CD4-positive, alpha-beta T cell treated with Interleukin-2 at 100 ng/mL for 4 hours (primary cell): Measurements from ENCODE around the gene WDR33.

Source experiments
- DNase-seq: peaks from one replicate; pipeline ENCODE4 v3.0.0-alpha.2; 2020; ENCODE audit warnings: low spot score

WDR33 gene

DNA sequence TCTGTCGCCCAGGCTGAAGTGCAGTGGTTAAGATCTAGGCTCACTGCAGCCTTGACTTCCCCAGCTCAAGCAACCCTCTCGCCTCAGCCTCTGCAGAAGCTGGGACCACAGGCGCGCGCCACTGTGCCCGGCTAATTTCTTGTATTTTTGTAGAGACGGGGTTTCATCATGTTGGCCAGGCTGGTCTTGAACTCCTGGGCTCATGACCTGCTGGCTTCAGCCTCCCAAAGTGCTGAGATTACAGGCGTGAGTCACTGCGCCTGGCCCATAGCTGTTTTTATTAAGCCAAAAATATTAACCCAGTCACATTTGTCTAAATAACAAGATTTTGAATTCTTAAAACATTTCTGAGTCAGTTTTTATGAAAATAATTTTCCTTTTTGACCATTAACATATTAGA is 116.0 kb downstream of the WDR33 start:
- DNase-seq = no peak

DNA sequence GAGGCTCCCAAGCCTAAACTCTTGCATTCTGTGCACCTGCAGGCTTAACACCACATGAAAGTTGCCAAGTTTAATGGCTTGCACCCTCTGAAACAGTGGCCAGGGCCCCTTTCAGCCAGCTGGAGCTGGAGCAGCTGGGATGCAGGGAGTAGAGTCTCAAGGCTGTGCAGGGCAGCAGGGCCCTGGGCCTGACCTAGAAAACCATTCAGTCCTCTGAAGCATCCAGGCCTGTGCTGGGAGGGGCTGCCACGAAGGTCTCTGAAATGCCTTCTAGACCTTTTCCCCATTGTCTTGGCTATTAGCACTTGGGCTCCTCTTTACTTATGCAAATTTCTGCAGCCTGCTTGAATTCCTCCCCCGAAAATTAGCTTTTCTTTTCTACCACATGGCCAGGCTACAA is 120.3 kb downstream of the WDR33 start:
- no peak for DNase-seq

DNA sequence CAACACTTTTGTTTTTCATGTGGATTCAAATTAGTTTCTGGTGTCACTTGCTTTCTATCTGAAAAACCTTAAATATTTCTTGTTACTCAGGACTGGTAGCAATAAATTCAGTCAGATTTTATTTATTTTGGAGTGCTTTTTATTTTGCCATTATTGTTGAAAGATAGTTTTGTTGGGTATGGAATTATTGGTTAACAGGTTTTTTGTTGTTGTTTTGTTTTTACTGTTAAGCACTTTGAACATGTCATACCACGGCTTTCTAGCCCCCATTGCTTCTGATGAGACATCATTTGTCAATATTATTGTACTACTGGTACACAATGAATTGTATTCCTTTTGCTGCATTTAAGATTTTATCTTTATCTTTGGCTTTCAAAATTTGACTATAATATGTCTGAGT is 122.6 kb downstream of the WDR33 start:
- no peak for DNase-seq

GRCh38 chr2:127685410-127686080 is 125.4 kb downstream of the WDR33 start:
- no peak for DNase-seq

GRCh38 chr2:127683757-127684156 is 127.2 kb downstream of the WDR33 start:
- no peak for DNase-seq

DNA sequence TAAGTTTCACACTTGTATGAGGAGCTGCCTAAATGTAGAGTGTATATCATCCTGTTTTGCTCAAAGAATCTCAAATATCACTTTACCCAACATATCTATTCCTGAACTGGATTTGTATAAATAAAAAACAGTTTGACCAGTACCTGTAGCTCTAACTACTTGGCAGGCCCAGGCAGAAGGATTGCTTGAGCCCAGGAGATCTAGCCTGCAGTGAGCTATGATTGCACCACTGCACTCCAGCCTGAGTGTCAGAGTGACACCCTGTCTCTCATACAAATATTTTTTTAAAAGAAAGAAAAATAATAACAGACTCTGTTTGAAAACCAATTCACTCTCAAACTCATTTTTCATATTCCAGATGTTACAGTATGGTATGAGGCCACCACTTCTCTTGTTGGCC is 127.9 kb downstream of the WDR33 start:
- DNase-seq = no peak

DNA sequence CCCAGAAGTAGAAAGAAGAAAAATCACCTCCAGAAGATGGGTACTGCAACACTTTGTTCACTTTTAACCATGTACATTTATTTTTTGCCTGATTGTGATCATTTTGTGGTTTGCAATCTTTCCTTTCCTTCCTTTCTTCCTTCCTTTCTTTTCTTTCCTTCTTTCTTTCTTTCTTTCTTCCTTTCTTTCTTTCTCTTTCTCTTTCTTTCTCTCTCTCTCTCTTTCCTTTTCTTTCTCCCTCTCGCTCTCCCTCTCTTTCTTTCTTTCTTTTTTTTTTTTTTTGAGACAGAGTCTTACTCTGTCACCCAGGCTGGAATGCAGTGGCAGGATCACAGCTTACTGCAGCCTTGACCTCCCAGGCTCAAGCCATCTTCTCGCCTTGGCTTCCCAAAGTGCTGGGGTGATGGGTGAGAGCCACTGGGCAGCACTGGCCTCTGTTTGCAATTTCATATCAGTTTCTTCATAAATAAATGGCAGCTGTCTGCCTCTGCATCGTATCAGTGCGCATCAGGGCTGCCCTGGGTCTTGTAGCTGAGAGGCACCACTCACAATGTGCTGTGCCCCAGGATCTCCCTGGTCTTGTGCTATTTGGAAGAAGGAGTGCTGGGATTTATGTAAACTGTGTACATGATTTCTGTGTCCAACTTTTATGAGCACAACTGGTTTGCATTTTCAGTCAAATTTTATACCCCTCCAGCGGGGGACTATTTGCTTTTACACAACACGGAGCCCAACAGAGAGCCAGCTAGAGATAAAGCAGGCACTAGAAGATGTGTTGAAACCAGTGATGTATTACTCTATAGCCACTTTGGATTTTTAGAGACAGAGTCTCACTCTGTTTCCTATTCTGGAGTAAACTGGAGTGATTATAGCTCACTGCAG is 128.8 kb downstream of the WDR33 start:
- DNase-seq = no peak

- DNase-seq = no peak
Observed at GRCh38 chr2:127681288-127681804, 129.6 kb downstream of the WDR33 start.

DNA sequence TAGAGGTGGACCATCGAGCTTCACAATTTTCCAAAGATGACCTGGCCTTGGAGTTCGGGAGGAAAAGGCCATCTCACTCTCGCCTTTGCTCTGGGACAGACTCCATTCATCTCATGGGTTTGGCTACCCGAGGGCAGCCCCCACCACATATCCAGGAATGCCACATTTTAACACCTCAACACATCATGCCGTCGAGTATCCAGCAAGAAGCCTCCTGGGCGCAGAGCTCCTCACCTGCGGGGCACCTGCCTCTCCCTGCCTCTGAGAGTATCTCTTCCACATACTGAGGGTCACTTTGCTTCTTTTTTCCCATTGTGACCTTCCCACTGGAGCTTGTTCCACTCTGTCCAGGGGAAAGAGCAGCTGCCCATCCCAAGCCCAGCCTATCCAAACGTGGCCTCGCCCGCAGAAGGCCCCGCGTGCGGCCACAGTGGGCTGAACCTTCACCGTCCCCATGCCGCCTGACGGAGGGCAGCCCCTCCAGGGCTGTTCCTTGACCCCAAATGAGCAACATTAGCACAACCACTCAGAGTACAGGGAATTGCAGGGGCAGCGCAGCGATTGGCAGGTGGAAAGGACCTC is 130.2 kb downstream of the WDR33 start:
- DNase-seq = no peak

- DNase-seq = no peak
Observed at GRCh38 chr2:127679680-127680361, 131.2 kb downstream of the WDR33 start.

- no peak for DNase-seq
Observed at GRCh38 chr2:127678991-127679390, 132.0 kb downstream of the WDR33 start.

- DNase-seq = no peak
Observed at GRCh38 chr2:127678531-127678930, 132.4 kb downstream of the WDR33 start.

DNA sequence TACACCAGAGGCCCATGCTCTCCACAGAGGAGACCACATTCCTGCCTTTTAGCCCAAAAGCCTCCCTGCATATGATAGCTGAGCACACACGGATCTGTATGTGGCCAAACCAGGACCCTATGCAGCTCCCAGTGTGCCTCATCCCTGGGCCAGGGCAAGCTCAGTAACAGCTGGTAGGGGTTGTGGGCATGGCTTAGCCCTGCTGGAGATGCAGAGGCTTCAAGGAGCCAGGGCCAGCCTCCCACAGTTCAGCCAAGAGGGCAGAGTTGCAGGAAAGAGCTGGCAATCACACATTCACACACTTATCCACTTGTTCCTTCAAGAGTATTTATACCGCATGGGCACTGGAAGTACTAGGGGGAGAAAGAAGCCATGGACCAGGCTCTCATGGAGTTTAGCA is 134.1 kb downstream of the WDR33 start:
- DNase-seq = no peak

DNA sequence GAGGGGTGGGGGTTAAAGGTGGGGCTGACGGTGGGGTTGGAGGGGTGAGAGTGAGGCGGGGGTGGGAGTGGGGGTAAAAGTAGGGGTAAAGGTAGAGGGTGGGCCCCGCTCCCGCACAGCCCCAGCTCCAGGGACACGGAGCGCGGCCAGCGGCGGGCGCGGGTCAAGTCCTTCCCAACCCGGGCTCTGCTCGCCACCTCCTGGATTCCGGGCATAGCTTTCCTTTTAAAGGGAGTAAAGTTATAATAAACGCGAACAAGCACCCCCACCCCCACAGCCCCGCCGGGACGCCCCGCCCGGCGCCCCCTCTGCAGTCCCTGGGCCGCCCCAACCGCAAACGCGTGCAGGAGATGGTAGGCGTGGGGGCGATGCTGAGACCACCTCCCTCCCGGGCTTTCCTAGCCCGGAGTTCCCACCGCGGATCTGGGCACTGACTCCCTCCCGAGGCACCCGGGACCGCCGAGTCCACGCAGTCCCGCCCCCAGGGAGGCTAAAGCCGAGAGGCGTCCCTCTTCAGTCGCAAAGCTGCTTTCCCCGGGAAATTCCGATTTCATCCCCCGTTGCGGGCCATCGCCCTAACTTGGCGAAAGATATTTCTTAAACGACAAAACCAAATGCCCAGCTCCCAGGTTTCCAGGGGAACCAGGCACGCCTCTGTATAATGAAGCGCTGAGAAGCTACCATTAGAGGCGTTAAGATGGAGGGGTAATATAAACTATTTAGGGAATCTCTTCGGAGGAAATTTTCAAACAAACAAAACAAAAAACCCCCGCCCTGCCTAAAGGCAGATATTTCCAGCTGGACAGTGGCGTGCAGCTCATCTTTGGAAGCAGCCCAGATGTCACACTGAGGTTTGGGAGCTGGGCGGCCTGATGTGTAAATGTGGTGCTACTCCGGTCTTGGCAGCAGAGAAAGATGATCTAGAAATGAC is 135.4 kb downstream of the WDR33 start, which contains the start of gene LIMS2:
Gene LIMS2 (minus strand): TSS at position 200 of the 931 bp plus-strand sequence. CDS start 506 bp downstream, outside the sequence.
- no peak for DNase-seq

GRCh38 chr2:127674241-127675209 is 136.4 kb downstream of the WDR33 start:
- DNase-seq = no peak

DNA sequence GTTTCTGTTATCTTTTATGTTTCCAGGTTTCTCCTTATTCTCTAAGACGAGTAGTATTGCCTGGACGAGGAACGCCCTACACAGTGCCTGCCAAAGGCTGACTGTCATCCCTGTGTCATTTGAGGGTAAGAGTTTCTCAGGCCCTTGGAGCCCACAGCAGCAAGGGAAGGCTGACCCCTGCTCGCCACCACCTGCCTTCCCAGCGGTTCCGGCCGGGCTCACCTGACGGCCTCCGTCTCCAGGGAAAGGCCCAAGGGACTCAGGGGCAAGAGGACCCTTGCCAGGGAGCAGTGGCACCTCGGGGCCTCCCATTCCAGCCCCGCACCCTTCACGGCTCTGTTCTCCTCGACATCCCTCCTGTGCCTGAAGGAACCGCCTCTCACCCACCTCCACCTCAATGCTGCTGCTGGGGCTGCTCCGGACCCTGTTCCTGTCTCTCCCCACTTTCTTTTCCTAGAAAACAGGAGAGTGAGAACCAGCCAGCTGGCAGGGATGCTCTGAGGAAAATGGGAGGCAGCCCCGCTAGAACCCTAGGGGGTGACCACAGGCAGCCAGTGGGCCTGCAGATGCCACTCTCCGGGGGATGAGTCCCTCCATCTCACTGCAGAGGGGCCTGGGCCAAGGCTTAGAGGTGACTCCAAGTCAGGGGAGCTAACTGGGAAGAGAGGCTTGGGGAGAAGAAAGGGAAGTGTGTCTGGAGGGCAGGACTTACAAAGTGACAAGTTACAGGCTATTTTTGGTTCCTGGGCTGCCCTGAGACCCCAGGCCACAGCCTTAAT is 137.5 kb downstream of the WDR33 start:
- DNase-seq = no peak

DNA sequence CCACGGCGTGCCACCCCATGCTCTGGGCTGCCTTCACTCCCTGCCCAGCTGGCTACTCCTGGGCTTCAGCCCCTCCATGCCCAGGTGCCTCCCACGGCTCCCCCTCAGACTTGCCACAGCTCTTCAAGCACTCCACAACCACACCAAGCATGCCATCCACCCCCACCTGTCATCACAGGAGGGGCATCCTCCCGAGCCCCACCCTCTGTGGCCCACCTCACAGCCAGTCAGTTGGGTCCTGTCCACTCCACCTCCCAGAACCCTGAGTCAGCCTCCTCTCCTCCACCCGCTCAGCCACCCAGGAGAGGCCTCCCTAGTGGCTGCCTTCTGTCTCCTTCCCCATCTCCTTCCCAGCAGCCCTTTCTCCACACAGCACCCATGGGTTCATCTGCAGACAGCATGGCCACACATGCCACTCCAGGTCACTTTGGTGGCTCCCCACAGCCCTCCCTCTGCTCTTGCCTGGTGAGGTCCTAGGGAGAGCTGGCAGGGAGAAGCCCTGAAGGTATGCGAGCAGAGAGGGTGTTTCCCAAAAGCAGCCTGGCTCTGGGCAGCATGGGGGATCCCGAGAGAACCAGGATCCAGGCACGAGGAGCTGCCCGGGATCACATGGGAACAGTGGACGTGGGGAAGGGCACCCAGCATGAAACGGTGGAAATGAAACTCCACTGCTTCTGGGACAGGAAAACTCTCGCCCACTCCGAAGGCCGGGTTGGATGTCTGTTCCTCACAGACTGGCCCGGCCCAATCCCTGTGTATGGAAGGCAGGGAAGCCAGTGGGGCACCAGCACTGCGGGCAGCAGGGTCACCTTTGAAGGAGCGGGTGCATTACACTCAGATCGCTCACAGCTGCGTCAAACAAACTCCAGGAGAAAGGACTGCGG is 138.4 kb downstream of the WDR33 start:
- no peak for DNase-seq
